ENCODE data around the gene NFIA.

NFIA gene

DNA sequence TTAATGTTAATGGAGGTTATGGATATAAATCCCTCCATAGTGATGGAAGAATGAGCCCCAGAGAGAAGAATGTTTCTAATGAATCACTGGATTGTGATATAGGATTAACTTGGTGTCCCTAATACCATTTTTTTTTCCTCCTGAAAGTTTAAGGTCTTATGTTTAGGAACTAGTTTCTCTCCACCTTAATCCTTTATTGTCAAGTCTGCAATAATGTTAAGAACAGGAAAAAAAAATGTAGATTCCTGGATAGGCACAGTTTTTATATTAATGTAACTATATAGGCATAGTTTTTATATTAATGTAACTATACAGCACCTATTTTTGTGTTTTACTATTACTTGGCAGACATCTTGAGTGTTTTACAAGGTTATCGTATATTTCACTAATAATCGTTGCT is 34.9 kb downstream of the NFIA start:
- Histone ChIP-seq H3K4me3 (ENCODE audit: insufficient read depth, low read depth, low read length) (no peak overlapping the region), H3K27ac (ENCODE audit: insufficient read depth, low read depth, low read length, poor library complexity, severe bottlenecking) (no peak overlapping the region), H3K9me3 (ENCODE audit: control insufficient read depth, low read length) (no peaks in the 10 kb centered on the region), H3K4me1 (ENCODE audit: control insufficient read depth, insufficient read depth, low read length) (no peaks in the 10 kb centered on the region), H3K36me3 (ENCODE audit: control insufficient read depth, insufficient read depth, low read length) (no peaks in the 10 kb centered on the region), H3K27me3 (ENCODE audit: control insufficient read depth, insufficient read depth, low read length, poor library complexity, severe bottlenecking) (no peaks in the 10 kb centered on the region)
- 79 to 94% methylated on average over 2 of the region's 2 CpGs for WGBS, 2 experiments

GRCh38 chr1:61119085-61119484 is 36.7 kb downstream of the NFIA start:
- no peaks in the 10 kb centered on the region for H3K36me3 ChIP-seq (ENCODE audit: control insufficient read depth, insufficient read depth, low read length)
- H3K9me3 ChIP-seq (ENCODE audit: control insufficient read depth, low read length), result no peaks in the 10 kb centered on the region
- H3K27ac ChIP-seq (ENCODE audit: insufficient read depth, low read depth, low read length, poor library complexity, severe bottlenecking), result no peak overlapping the region
- 96 to 100% methylated on average over 1 to 3 of the region's 3 CpGs for WGBS, 2 experiments
- H3K27me3 ChIP-seq (ENCODE audit: control insufficient read depth, insufficient read depth, low read length, poor library complexity, severe bottlenecking), result no peaks in the 10 kb centered on the region
- H3K4me1 ChIP-seq (ENCODE audit: control insufficient read depth, insufficient read depth, low read length), result no peaks in the 10 kb centered on the region
- H3K4me3 ChIP-seq (ENCODE audit: insufficient read depth, low read depth, low read length), result no peak overlapping the region

DNA sequence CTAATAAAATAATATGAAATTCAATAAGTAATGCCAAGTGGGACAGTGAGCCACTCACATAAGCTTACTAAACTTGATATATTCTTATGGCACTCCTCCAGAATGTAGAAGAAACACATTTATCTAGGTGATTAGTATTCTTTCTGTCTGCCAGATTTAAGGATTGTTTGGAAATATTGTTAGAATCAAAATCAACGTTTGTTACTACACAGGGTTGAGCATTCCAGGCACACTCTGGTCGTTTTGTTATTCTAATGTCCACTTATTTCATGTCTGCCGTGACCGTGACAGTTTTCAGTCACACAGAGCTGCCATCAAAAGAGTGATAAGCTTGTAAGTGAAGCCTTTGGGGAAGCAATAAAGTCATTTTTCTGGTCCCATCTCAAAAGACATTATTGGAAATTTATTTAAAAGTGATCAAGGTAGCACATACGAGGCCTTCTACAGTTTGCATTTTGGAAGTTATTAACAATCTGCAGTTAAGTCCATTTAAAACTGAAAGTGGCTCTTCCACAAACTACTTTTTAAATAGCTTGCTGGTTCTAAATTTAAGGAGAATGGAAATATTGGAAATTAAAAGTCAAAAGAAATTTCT is 38.0 kb downstream of the NFIA start:
- Histone ChIP-seq H3K36me3 (ENCODE audit: control insufficient read depth, insufficient read depth, low read length) (no peaks in the 10 kb centered on the region), H3K4me1 (ENCODE audit: control insufficient read depth, insufficient read depth, low read length) (no peaks in the 10 kb centered on the region), H3K27me3 (ENCODE audit: control insufficient read depth, insufficient read depth, low read length, poor library complexity, severe bottlenecking) (no peaks in the 10 kb centered on the region), H3K27ac (ENCODE audit: insufficient read depth, low read depth, low read length, poor library complexity, severe bottlenecking) (no peak overlapping the region), H3K9me3 (ENCODE audit: control insufficient read depth, low read length) (no peaks in the 10 kb centered on the region), H3K4me3 (ENCODE audit: insufficient read depth, low read depth, low read length) (no peak overlapping the region)
- WGBS, 2 experiments, result 72 to 84% methylated on average over 4 to 5 of the region's 5 CpGs

DNA sequence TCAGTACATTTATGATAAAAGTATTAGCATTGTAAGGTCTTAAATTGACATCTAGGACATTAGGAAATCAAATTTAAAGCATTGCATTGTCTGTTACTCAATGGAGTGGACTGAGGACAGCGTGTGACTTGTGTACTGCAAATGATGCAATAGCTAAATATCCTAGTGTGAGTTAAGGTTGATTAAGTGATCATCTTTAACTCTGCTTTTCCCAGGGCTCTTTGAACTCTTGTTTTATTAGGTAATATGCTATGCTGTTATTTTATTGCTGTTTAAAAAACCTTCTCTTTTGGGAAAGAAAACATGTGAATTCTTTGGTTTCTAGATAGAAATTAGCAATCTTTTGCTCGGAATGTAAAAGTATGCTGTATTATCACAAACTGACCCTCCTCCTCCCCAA is 38.6 kb downstream of the NFIA start:
- Histone ChIP-seq H3K4me1 (ENCODE audit: control insufficient read depth, insufficient read depth, low read length) (no peaks in the 10 kb centered on the region), H3K27me3 (ENCODE audit: control insufficient read depth, insufficient read depth, low read length, poor library complexity, severe bottlenecking) (no peaks in the 10 kb centered on the region), H3K36me3 (ENCODE audit: control insufficient read depth, insufficient read depth, low read length) (no peaks in the 10 kb centered on the region), H3K27ac (ENCODE audit: insufficient read depth, low read depth, low read length, poor library complexity, severe bottlenecking) (no peak overlapping the region), H3K9me3 (ENCODE audit: control insufficient read depth, low read length) (no peaks in the 10 kb centered on the region), H3K4me3 (ENCODE audit: insufficient read depth, low read depth, low read length) (no peak overlapping the region)
- 84 to 86% methylated on average over 1 to 2 of the region's 2 CpGs for WGBS, 2 experiments

DNA sequence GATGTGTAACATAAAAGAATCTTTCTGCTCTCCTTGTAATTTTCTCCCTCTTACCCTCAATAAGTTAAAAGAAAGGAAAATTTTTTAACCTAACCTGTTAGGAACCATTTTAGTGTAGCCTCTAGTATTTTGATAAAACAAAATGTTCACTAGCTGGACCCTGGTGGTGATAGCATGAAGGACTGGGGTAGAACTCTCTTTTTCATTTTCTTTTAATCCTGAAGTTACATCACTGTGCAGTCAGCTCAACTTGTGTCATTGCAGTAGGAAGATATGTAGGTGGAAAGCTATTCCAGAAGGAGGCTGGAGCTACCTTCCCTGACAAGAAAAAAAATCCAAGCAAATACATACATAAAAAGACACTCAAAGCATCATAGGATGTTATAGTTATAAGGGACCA is 39.3 kb downstream of the NFIA start:
- no peaks in the 10 kb centered on the region for H3K27me3 ChIP-seq (ENCODE audit: control insufficient read depth, insufficient read depth, low read length, poor library complexity, severe bottlenecking)
- H3K4me1 ChIP-seq (ENCODE audit: control insufficient read depth, insufficient read depth, low read length), result no peaks in the 10 kb centered on the region
- no peaks in the 10 kb centered on the region for H3K36me3 ChIP-seq (ENCODE audit: control insufficient read depth, insufficient read depth, low read length)
- H3K9me3 ChIP-seq (ENCODE audit: control insufficient read depth, low read length), result no peaks in the 10 kb centered on the region
- no peak overlapping the region for H3K4me3 ChIP-seq (ENCODE audit: insufficient read depth, low read depth, low read length)
- no peak overlapping the region for H3K27ac ChIP-seq (ENCODE audit: insufficient read depth, low read depth, low read length, poor library complexity, severe bottlenecking)

DNA sequence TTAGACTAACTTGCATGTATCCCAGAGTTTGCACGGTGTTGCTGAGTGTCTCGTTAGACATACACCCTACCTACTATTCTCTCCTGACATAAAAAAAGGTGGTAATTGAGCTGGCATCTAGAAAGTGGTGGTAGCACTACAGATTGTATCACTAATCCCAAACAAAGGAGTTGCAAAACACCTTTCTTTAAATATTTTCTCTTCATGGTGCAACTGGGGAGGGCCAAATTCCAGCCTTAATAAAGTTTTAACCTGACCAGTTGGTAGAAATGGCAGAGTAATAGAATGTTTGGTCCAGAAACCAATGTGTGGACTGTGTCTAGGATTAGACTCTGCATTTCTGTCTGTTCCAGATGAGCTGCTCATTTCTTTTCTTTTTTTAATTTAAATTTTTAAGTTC is 40.0 kb downstream of the NFIA start:
- no peak overlapping the region for H3K27ac ChIP-seq (ENCODE audit: insufficient read depth, low read depth, low read length, poor library complexity, severe bottlenecking)
- H3K36me3 ChIP-seq (ENCODE audit: control insufficient read depth, insufficient read depth, low read length), result no peaks in the 10 kb centered on the region
- no peaks in the 10 kb centered on the region for H3K4me1 ChIP-seq (ENCODE audit: control insufficient read depth, insufficient read depth, low read length)
- H3K9me3 ChIP-seq (ENCODE audit: control insufficient read depth, low read length), result no peaks in the 10 kb centered on the region
- no peak overlapping the region for H3K4me3 ChIP-seq (ENCODE audit: insufficient read depth, low read depth, low read length)
- WGBS, 2 experiments, result 100% methylated on average over 2 of the region's 2 CpGs; no CpG with 5 or more reads in 1 of the 2 experiments
- no peaks in the 10 kb centered on the region for H3K27me3 ChIP-seq (ENCODE audit: control insufficient read depth, insufficient read depth, low read length, poor library complexity, severe bottlenecking)

- H3K9me3 ChIP-seq (ENCODE audit: control insufficient read depth, low read length), result no peaks in the 10 kb centered on the region
- 85 to 95% methylated on average over 1 to 2 of the region's 2 CpGs for WGBS, 2 experiments
- H3K27me3 ChIP-seq (ENCODE audit: control insufficient read depth, insufficient read depth, low read length, poor library complexity, severe bottlenecking), result no peaks in the 10 kb centered on the region
- H3K36me3 ChIP-seq (ENCODE audit: control insufficient read depth, insufficient read depth, low read length), result no peaks in the 10 kb centered on the region
- H3K27ac ChIP-seq (ENCODE audit: insufficient read depth, low read depth, low read length, poor library complexity, severe bottlenecking), result no peak overlapping the region
- no peaks in the 10 kb centered on the region for H3K4me1 ChIP-seq (ENCODE audit: control insufficient read depth, insufficient read depth, low read length)
- no peak overlapping the region for H3K4me3 ChIP-seq (ENCODE audit: insufficient read depth, low read depth, low read length)
Measured at GRCh38 chr1:61123326-61123725, 41.0 kb downstream of the NFIA start.

GRCh38 chr1:61124078-61124477 is 41.7 kb downstream of the NFIA start:
- H3K9me3 ChIP-seq (ENCODE audit: control insufficient read depth, low read length), result no peaks in the 10 kb centered on the region
- H3K36me3 ChIP-seq (ENCODE audit: control insufficient read depth, insufficient read depth, low read length), result no peaks in the 10 kb centered on the region
- WGBS, 2 experiments, result 90 to 93% methylated on average over 2 of the region's 2 CpGs

GRCh38 chr1:61124696-61125095 is 42.3 kb downstream of the NFIA start:
- H3K36me3 ChIP-seq (ENCODE audit: control insufficient read depth, insufficient read depth, low read length), result no peaks in the 10 kb centered on the region
- no peak overlapping the region for H3K4me3 ChIP-seq (ENCODE audit: insufficient read depth, low read depth, low read length)
- WGBS, 2 experiments, result 63 to 89% methylated on average over 1 to 3 of the region's 3 CpGs
- no peaks in the 10 kb centered on the region for H3K4me1 ChIP-seq (ENCODE audit: control insufficient read depth, insufficient read depth, low read length)
- no peaks in the 10 kb centered on the region for H3K27me3 ChIP-seq (ENCODE audit: control insufficient read depth, insufficient read depth, low read length, poor library complexity, severe bottlenecking)
- no peak overlapping the region for H3K27ac ChIP-seq (ENCODE audit: insufficient read depth, low read depth, low read length, poor library complexity, severe bottlenecking)
- H3K9me3 ChIP-seq (ENCODE audit: control insufficient read depth, low read length), result no peaks in the 10 kb centered on the region

More at GRCh38 chr1:61124078-61124477, 41.7 kb downstream of the NFIA start:
- H3K27me3 ChIP-seq (ENCODE audit: control insufficient read depth, insufficient read depth, low read length, poor library complexity, severe bottlenecking), result no peaks in the 10 kb centered on the region
- no peak overlapping the region for H3K4me3 ChIP-seq (ENCODE audit: insufficient read depth, low read depth, low read length)
- H3K4me1 ChIP-seq (ENCODE audit: control insufficient read depth, insufficient read depth, low read length), result no peaks in the 10 kb centered on the region
- no peak overlapping the region for H3K27ac ChIP-seq (ENCODE audit: insufficient read depth, low read depth, low read length, poor library complexity, severe bottlenecking)

GRCh38 chr1:61125263-61125662 is 42.9 kb downstream of the NFIA start:
- 93 to 98% methylated on average over 7 of the region's 7 CpGs for WGBS, 2 experiments
- no peak overlapping the region for H3K4me3 ChIP-seq (ENCODE audit: insufficient read depth, low read depth, low read length)
- no peak overlapping the region for H3K27ac ChIP-seq (ENCODE audit: insufficient read depth, low read depth, low read length, poor library complexity, severe bottlenecking)
- H3K4me1 ChIP-seq (ENCODE audit: control insufficient read depth, insufficient read depth, low read length), result no peaks in the 10 kb centered on the region
- no peaks in the 10 kb centered on the region for H3K27me3 ChIP-seq (ENCODE audit: control insufficient read depth, insufficient read depth, low read length, poor library complexity, severe bottlenecking)
- no peaks in the 10 kb centered on the region for H3K9me3 ChIP-seq (ENCODE audit: control insufficient read depth, low read length)
- H3K36me3 ChIP-seq (ENCODE audit: control insufficient read depth, insufficient read depth, low read length), result no peaks in the 10 kb centered on the region

GRCh38 chr1:61125895-61126294 is 43.5 kb downstream of the NFIA start:
- WGBS, 2 experiments, result 63 to 64% methylated on average over 3 of the region's 3 CpGs
- H3K27me3 ChIP-seq (ENCODE audit: control insufficient read depth, insufficient read depth, low read length, poor library complexity, severe bottlenecking), result no peaks in the 10 kb centered on the region
- no peaks in the 10 kb centered on the region for H3K4me1 ChIP-seq (ENCODE audit: control insufficient read depth, insufficient read depth, low read length)
- no peaks in the 10 kb centered on the region for H3K9me3 ChIP-seq (ENCODE audit: control insufficient read depth, low read length)
- no peaks in the 10 kb centered on the region for H3K36me3 ChIP-seq (ENCODE audit: control insufficient read depth, insufficient read depth, low read length)
- H3K27ac ChIP-seq (ENCODE audit: insufficient read depth, low read depth, low read length, poor library complexity, severe bottlenecking), result no peak overlapping the region
- no peak overlapping the region for H3K4me3 ChIP-seq (ENCODE audit: insufficient read depth, low read depth, low read length)

Data from ectodermal cell (in vitro differentiated cells).